Body of pancreas (tissue), 4 donors: ENCODE measurements around the gene ISCA1.
"Not testable (repeated sequence)": the region's sequence is repeated elsewhere in the genome, so short reads cannot be mapped to it uniquely, and the experiment has no call there.

Source experiments
- POLR2A ChIP-seq, 3 donors: fragments of 450-650 bp; IDR thresholded peaks; one replicate each; pipeline ENCODE4 v1.6.1; 2016; ENCODE audit warnings: antibody characterized with exemption in 3 of 3, mild to moderate bottlenecking in 2 of 3
- TF ChIP-seq, protein P1 (sequence below), 7 experiments: fragments of 450-650 bp in 4 of 7; fragments of 200-600 bp in 3 of 7; sonication (generic) in 3 of 7; IDR thresholded peaks; one replicate each; pipeline ENCODE4 v1.5.1; 2016 to 2019; ENCODE audit warnings: antibody characterized with exemption in 7 of 7

GRCh38 chr9:86312959-86313358, 30.6 kb upstream of the ISCA1 start:
- TF ChIP-seq, protein P1, sequence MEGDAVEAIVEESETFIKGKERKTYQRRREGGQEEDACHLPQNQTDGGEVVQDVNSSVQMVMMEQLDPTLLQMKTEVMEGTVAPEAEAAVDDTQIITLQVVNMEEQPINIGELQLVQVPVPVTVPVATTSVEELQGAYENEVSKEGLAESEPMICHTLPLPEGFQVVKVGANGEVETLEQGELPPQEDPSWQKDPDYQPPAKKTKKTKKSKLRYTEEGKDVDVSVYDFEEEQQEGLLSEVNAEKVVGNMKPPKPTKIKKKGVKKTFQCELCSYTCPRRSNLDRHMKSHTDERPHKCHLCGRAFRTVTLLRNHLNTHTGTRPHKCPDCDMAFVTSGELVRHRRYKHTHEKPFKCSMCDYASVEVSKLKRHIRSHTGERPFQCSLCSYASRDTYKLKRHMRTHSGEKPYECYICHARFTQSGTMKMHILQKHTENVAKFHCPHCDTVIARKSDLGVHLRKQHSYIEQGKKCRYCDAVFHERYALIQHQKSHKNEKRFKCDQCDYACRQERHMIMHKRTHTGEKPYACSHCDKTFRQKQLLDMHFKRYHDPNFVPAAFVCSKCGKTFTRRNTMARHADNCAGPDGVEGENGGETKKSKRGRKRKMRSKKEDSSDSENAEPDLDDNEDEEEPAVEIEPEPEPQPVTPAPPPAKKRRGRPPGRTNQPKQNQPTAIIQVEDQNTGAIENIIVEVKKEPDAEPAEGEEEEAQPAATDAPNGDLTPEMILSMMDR (IDR thresholded peaks at IDR 0.05) = not testable (repeated sequence)
- not testable (repeated sequence) for TF ChIP-seq POLR2A (IDR thresholded peaks at IDR 0.05)
